Activated T-cell treated with anti-CD3 and anti-CD28 coated beads, Interleukin-2, amount 50 U/mL, for 72 hours (primary cell): Measurements from ENCODE around the gene EVI5. TPM values are rescaled to one million over a fixed set of nuclear protein-coding genes. Genes with fewer than 3 reads are reported as not detected.
"Not testable (repeated sequence)": the region's sequence is repeated elsewhere in the genome, so short reads cannot be mapped to it uniquely, and the experiment has no call there.

Source experiments
- ATAC-seq, 2 donors: fragments of 150-1000 bp; cut with Tn5 transposase; replicated peaks in 1 of 2; 2 replicates each; pipeline ENCODE4 v1.10.0; 2021; ENCODE audit warnings: moderate library complexity in 2 of 2, mild to moderate bottlenecking in 1 of 2
- DNase-seq, 2 donors: peaks; one replicate each; pipeline ENCODE4 v3.0.0; 2021 to 2022; ENCODE audit warnings: mixed read lengths in 1 of 2
- H3K27ac Mint-ChIP-seq: one replicate; pipeline ENCODE4 v1.8.0; 2022; ENCODE audit warnings: mild to moderate bottlenecking, moderate library complexity, mixed read lengths
- H3K27me3 Mint-ChIP-seq: one replicate; pipeline ENCODE4 v1.8.0; 2022; ENCODE audit warnings: low read depth, mixed read lengths
- H3K36me3 Mint-ChIP-seq, 2 donors: one replicate each; pipeline ENCODE4 v1.8.0; 2022; ENCODE audit warnings: mixed read lengths in 2 of 2, mild to moderate bottlenecking in 1 of 2; ENCODE audit not compliant: insufficient read depth in 2 of 2
- H3K4me1 Mint-ChIP-seq: one replicate; pipeline ENCODE4 v1.8.0; 2022; ENCODE audit warnings: low read depth, mixed read lengths
- H3K4me3 Mint-ChIP-seq, 2 donors: one replicate each; pipeline ENCODE4 v1.8.0; 2022; ENCODE audit warnings: mild to moderate bottlenecking in 2 of 2, mixed read lengths in 2 of 2, moderate library complexity in 2 of 2
- H3K9me3 Mint-ChIP-seq, 2 donors: one replicate each; pipeline ENCODE4 v1.8.0; 2022; ENCODE audit warnings: mixed read lengths in 2 of 2
- total RNA-seq, 2 donors: library from RNA; stranded (reverse); gene quantifications; one replicate each; pipeline ENCODE4 v1.2.3, GENCODE V29; 2022

EVI5 gene
- total RNA-seq, 2 donors from 2014 or later = 30.8 to 40.1 TPM

- not testable (repeated sequence) for DNase-seq, H3K27me3 Mint-ChIP-seq, H3K9me3 Mint-ChIP-seq, ATAC-seq
- Mint-ChIP-seq H3K27ac (peak overlapping the region; percentile 100), H3K4me3 (peak overlapping the region; percentile 86 to 97), H3K36me3 (peaks cover 27 to 73% of the 10 kb centered on the region in 2 donors), H3K4me1 (peaks cover 72% of the 10 kb centered on the region)
These were observed 253.0 kb downstream of the EVI5 start for GRCh38 chr1:92531939-92532338.

GRCh38 chr1:92527670-92528069, 257.2 kb downstream of the EVI5 start:
- Mint-ChIP-seq H3K27me3 (no peaks in the 10 kb centered on the region), H3K4me1 (peaks cover 46% of the 10 kb centered on the region), H3K27ac (no peak overlapping the region), H3K4me3 (no peak overlapping the region), H3K36me3 (peaks cover 21 to 56% of the 10 kb centered on the region in 2 donors), H3K9me3 (peaks cover 0 to 3% of the 10 kb centered on the region in 2 donors)
- no peak for ATAC-seq
- DNase-seq = no peak

- H3K27me3 Mint-ChIP-seq, DNase-seq, ATAC-seq, H3K9me3 Mint-ChIP-seq, H3K4me3 Mint-ChIP-seq, H3K27ac Mint-ChIP-seq: not testable (repeated sequence)
- Mint-ChIP-seq H3K36me3 (peaks cover 4 to 38% of the 10 kb centered on the region in 2 donors), H3K4me1 (peaks cover 26% of the 10 kb centered on the region)
These were observed 259.8 kb downstream of the EVI5 start for GRCh38 chr1:92524944-92525590.

- no peak overlapping the region for H3K4me3 Mint-ChIP-seq
- peak overlapping the region; percentile 4 for H3K27ac Mint-ChIP-seq
- H3K36me3 Mint-ChIP-seq = peaks cover 15 to 52% of the 10 kb centered on the region in 2 donors
- H3K4me1 Mint-ChIP-seq = peaks cover 47% of the 10 kb centered on the region
- no peak for DNase-seq
- H3K27me3 Mint-ChIP-seq = no peaks in the 10 kb centered on the region
- H3K9me3 Mint-ChIP-seq = peaks cover 0 to 2% of the 10 kb centered on the region in 2 donors
- no peak for ATAC-seq
These were observed 265.9 kb downstream of the EVI5 start for GRCh38 chr1:92519043-92519442.

GRCh38 chr1:92516574-92516973, 268.3 kb downstream of the EVI5 start:
- Mint-ChIP-seq H3K4me3 (peak overlapping the region; percentile 14 to 17), H3K27me3 (no peaks in the 10 kb centered on the region), H3K9me3 (peaks cover 0 to 2% of the 10 kb centered on the region in 2 donors), H3K27ac (peak overlapping the region; percentile 86), H3K4me1 (peaks cover 47% of the 10 kb centered on the region), H3K36me3 (peaks cover 15 to 68% of the 10 kb centered on the region in 2 donors)
- DNase-seq = no peak
- ATAC-seq = no peak

GRCh38 chr1:92515796-92516201, 269.1 kb downstream of the EVI5 start:
- no peak for ATAC-seq
- peak overlapping the region; percentile 86 for H3K27ac Mint-ChIP-seq
- peaks cover 0 to 2% of the 10 kb centered on the region in 2 donors for H3K9me3 Mint-ChIP-seq

GRCh38 chr1:92511541-92511940, 273.4 kb downstream of the EVI5 start:
- Mint-ChIP-seq H3K36me3 (peaks cover 10 to 49% of the 10 kb centered on the region in 2 donors), H3K27ac (peak overlapping the region; percentile 22), H3K4me3 (no peak overlapping the region), H3K9me3 (no peaks in the 10 kb centered on the region), H3K27me3 (no peaks in the 10 kb centered on the region), H3K4me1 (peaks cover 35% of the 10 kb centered on the region)
- no peak for ATAC-seq
- no peak for DNase-seq

More at GRCh38 chr1:92515796-92516201, 269.1 kb downstream of the EVI5 start:
- no peak for DNase-seq
- Mint-ChIP-seq H3K36me3 (peaks cover 15 to 68% of the 10 kb centered on the region in 2 donors), H3K4me3 (peak overlapping the region; percentile 24 to 32), H3K4me1 (peaks cover 47% of the 10 kb centered on the region), H3K27me3 (no peaks in the 10 kb centered on the region)

GRCh38 chr1:92509619-92510018, 275.3 kb downstream of the EVI5 start:
- Mint-ChIP-seq H3K4me3 (no peak overlapping the region), H3K4me1 (peaks cover 26% of the 10 kb centered on the region), H3K27me3 (no peaks in the 10 kb centered on the region), H3K27ac (no peak overlapping the region), H3K36me3 (peaks cover 2 to 35% of the 10 kb centered on the region in 2 donors), H3K9me3 (no peaks in the 10 kb centered on the region)
- ATAC-seq (no peak), DNase-seq (no peak)

GRCh38 chr1:92505015-92505692, 279.8 kb downstream of the EVI5 start:
- Mint-ChIP-seq H3K27ac (peak overlapping the region; percentile 10), H3K27me3 (no peaks in the 10 kb centered on the region), H3K4me3 (peak overlapping the region in 1 of 2 donors; percentile 14), H3K4me1 (peaks cover 53% of the 10 kb centered on the region), H3K9me3 (no peaks in the 10 kb centered on the region), H3K36me3 (peaks cover 2 to 13% of the 10 kb centered on the region in 2 donors)
- no peak for DNase-seq
- ATAC-seq = peak; percentile 42 to 47

- Mint-ChIP-seq H3K4me1 (peaks cover 48% of the 10 kb centered on the region), H3K27ac (peak overlapping the region; percentile 1), H3K27me3 (no peaks in the 10 kb centered on the region), H3K36me3 (peaks cover under 1 to 7% of the 10 kb centered on the region in 2 donors), H3K4me3 (peak overlapping the region in 1 of 2 donors; percentile 14), H3K9me3 (no peaks in the 10 kb centered on the region)
- DNase-seq (peak in 1 of 2 donors; percentile 19), ATAC-seq (peak; percentile 60 to 68)
These were observed 280.5 kb downstream of the EVI5 start for GRCh38 chr1:92504291-92505014.

- ATAC-seq (no peak), DNase-seq (no peak)
- Mint-ChIP-seq H3K36me3 (peaks cover 0 to 4% of the 10 kb centered on the region in 2 donors), H3K4me1 (peaks cover 43% of the 10 kb centered on the region), H3K27ac (peak overlapping the region; percentile 1), H3K4me3 (no peak overlapping the region), H3K9me3 (no peaks in the 10 kb centered on the region), H3K27me3 (no peaks in the 10 kb centered on the region)
These were observed 281.0 kb downstream of the EVI5 start for GRCh38 chr1:92503926-92504285.

GRCh38 chr1:92503043-92503925, 281.6 kb downstream of the EVI5 start:
- ATAC-seq = peak; percentile 8 to 12
- Mint-ChIP-seq H3K4me1 (peaks cover 43% of the 10 kb centered on the region), H3K27ac (peak overlapping the region; percentile 1)

More at GRCh38 chr1:92503043-92503925, 281.6 kb downstream of the EVI5 start:
- Mint-ChIP-seq H3K27me3 (no peaks in the 10 kb centered on the region), H3K36me3 (peaks cover 2 to 4% of the 10 kb centered on the region in 2 donors), H3K4me3 (no peak overlapping the region), H3K9me3 (no peaks in the 10 kb centered on the region)
- no peak for DNase-seq
